K562 (cell line): ENCODE data around the gene CIB2. TPM values are rescaled to one million over a fixed set of nuclear protein-coding genes. Genes with fewer than 3 reads are reported as not detected.

Experiments used
- ATAC-seq: fragments of 200-7000 bp; cut with Tn5 transposase; 3 replicates; pipeline ENCODE4 v1.9.1; 2020; ENCODE audit warnings: moderate library complexity
- BruUV-seq: library from RNA; stranded (reverse); fragments of 400-500 nt; replicated peaks from 2 replicates; lab custom pipeline; 2021; lab: Mats Ljungman, UMichigan
- CTCF ChIA-PET: fragments of 300-600 bp; formaldehyde crosslinking; extraction: SDS; loops from one replicate; lab custom pipeline; 2021; ENCODE audit warnings: low intra/inter-chr PET ratio; lab: Yijun Ruan, JAX
- POLR2A ChIA-PET: fragments of 300-600, 350-650 bp; sonication (Branson Sonifier 250); formaldehyde crosslinking; extraction: SDS; loops from one replicate; lab custom pipeline; 2021; ENCODE audit warnings: antibody characterized with exemption, inconsistent platforms; lab: Yijun Ruan, JAX
- DNase-seq, 4 experiments: peaks; one replicate each; pipeline versions ENCODE4 v3.0.0 to v3.0.0-alpha.2; 2011 to 2018; ENCODE audit warnings: low spot score in 3 of 4, mixed read lengths in 3 of 4; ENCODE audit errors: extremely low read depth in 1 of 4
- FAIRE-seq: peaks from 2 replicates; lab custom pipeline; 2011; peaks lifted over from hg19 to GRCh38; lab: Jason Lieb, UNC
- H2AFZ ChIP-seq: 2 replicates; pipeline ENCODE4 v1.6.0; 2011; ENCODE audit warnings: low read depth, low read length, control low read depth, inconsistent platforms
- H3K27ac ChIP-seq: fragments of 200-600 bp; 3 replicates; pipeline ENCODE4 v1.8.0; 2011; ENCODE audit warnings: low read depth, mild to moderate bottlenecking, control low read depth, inconsistent platforms, low read length, moderate library complexity, mixed read lengths; ENCODE audit errors: extremely low read depth
- H3K27me3 ChIP-seq, 2 experiments: fragments of 300-600 bp in 1 of 2; 2 replicates in 1 of 2; 3 replicates in 1 of 2; pipeline versions ENCODE4 v1.6.0 to v1.8.0; 2011; ENCODE audit warnings: inconsistent platforms in 2 of 2, low read length in 2 of 2, mild to moderate bottlenecking in 1 of 2, mixed read lengths in 1 of 2, moderate library complexity in 1 of 2; ENCODE audit not compliant: control insufficient read depth in 2 of 2, insufficient read depth in 2 of 2
- H3K36me3 ChIP-seq: fragments of 300-600 bp; 3 replicates; pipeline ENCODE4 v1.8.0; 2011; ENCODE audit warnings: mild to moderate bottlenecking, low read length, inconsistent platforms; ENCODE audit not compliant: control insufficient read depth, insufficient read depth
- H3K4me1 ChIP-seq, 2 experiments: fragments of 200-600 bp in 1 of 2; replicated peaks in 1 of 2; 2 replicates in 1 of 2; 3 replicates in 1 of 2; pipeline versions ENCODE4 v1.5.1 to v1.8.0; 2011; ENCODE audit warnings: inconsistent platforms in 2 of 2, low read length in 2 of 2, mild to moderate bottlenecking in 1 of 2, mixed read lengths in 1 of 2, moderate library complexity in 1 of 2; ENCODE audit not compliant: control insufficient read depth in 2 of 2, insufficient read depth in 2 of 2
- H3K4me2 ChIP-seq: 2 replicates; pipeline ENCODE4 v1.6.1; 2011; ENCODE audit warnings: low read length, control low read depth, inconsistent platforms, mixed read lengths; ENCODE audit not compliant: insufficient read depth
- H3K4me3 ChIP-seq: fragments of 200-600 bp; sonication (generic), shearing (Covaris generic); 2 replicates; pipeline ENCODE4 v1.5.1; 2016; ENCODE audit warnings: control low read depth, inconsistent platforms
- H3K79me2 ChIP-seq: fragments of 200-600 bp; 3 replicates; pipeline ENCODE4 v1.8.0; 2011; ENCODE audit warnings: low read length, inconsistent platforms; ENCODE audit not compliant: control insufficient read depth, insufficient read depth
- H3K9ac ChIP-seq, 2 experiments: 2 replicates each; pipeline versions ENCODE4 v1.6.0 to v1.6.1; 2011; ENCODE audit warnings: low read depth in 2 of 2, low read length in 2 of 2, control low read depth in 1 of 2, inconsistent platforms in 1 of 2, mild to moderate bottlenecking in 1 of 2, mixed read lengths in 1 of 2; ENCODE audit not compliant: insufficient read depth in 1 of 2
- H3K9me1 ChIP-seq: one replicate; pipeline ENCODE4 v1.6.0; 2011; ENCODE audit warnings: inconsistent platforms, mild to moderate bottlenecking, low read length, moderate library complexity; ENCODE audit not compliant: control insufficient read depth, insufficient read depth
- H3K9me3 ChIP-seq: replicated peaks from 2 replicates; pipeline ENCODE4 v1.5.1; 2011; ENCODE audit warnings: low read depth, low read length, inconsistent platforms; ENCODE audit not compliant: control insufficient read depth, insufficient read depth
- H4K20me1 ChIP-seq: replicated peaks from 2 replicates; pipeline ENCODE4 v1.6.1; 2011; ENCODE audit warnings: low read length, inconsistent platforms, mixed read lengths; ENCODE audit not compliant: control insufficient read depth, insufficient read depth
- ARID2 ChIP-seq: fragments of 450-650 bp; IDR thresholded peaks from 2 replicates; pipeline ENCODE4 v1.6.1; 2017; ENCODE audit warnings: antibody characterized with exemption, mild to moderate bottlenecking
- DDX20 ChIP-seq: fragments of 450-650 bp; IDR thresholded peaks from 2 replicates; pipeline ENCODE4 v1.6.1; 2016; ENCODE audit warnings: missing genetic modification characterization, low read depth, mild to moderate bottlenecking, missing compliant biosample characterization, moderate library complexity
- EWSR1 ChIP-seq: fragments of 450-650 bp; IDR thresholded peaks from 2 replicates; pipeline ENCODE4 v1.6.1; 2018; ENCODE audit warnings: borderline replicate concordance, mild to moderate bottlenecking, low read depth, moderate library complexity; ENCODE audit not compliant: partially characterized antibody
- HLTF ChIP-seq: fragments of 450-650 bp; IDR thresholded peaks from 2 replicates; pipeline ENCODE4 v1.6.1; 2016
- HMGN3 ChIP-seq: IDR thresholded peaks from 2 replicates; pipeline ENCODE4 v1.6.1; 2011; ENCODE audit warnings: borderline replicate concordance, low read depth, mild to moderate bottlenecking, mixed read lengths, low read length; ENCODE audit not compliant: insufficient read length; ENCODE audit errors: extremely low read depth
- KHSRP ChIP-seq: fragments of 450-650 bp; IDR thresholded peaks from 2 replicates; pipeline ENCODE4 v1.6.1; 2017
- MYBL2 ChIP-seq, 2 experiments: fragments of 450-650 bp in 1 of 2; sonication (generic) in 1 of 2; formaldehyde crosslinking in 1 of 2; IDR thresholded peaks; 2 replicates each; pipeline versions ENCODE4 v1.6.1 to v1.8.1; 2017 to 2022; ENCODE audit warnings: borderline replicate concordance in 1 of 2, inconsistent platforms in 1 of 2, low read depth in 1 of 2, mild to moderate bottlenecking in 1 of 2, missing genetic modification reagents in 1 of 2, moderate library complexity in 1 of 2
- PTBP1 ChIP-seq: fragments of 200-400 bp; formaldehyde crosslinking; IDR thresholded peaks from 2 replicates; pipeline ENCODE4 v1.6.1; 2017; ENCODE audit warnings: low read depth, low read length
- TCF3 ChIP-seq: sonication (generic); formaldehyde crosslinking; IDR thresholded peaks from 2 replicates; pipeline ENCODE4 v1.4.0; 2020; ENCODE audit warnings: mild to moderate bottlenecking, missing genetic modification reagents
- U2AF1 ChIP-seq: fragments of 200-400 bp; formaldehyde crosslinking; optimal IDR thresholded peaks from 2 replicates; pipeline ENCODE3; 2017; ENCODE audit warnings: mild to moderate bottlenecking, low read depth, low read length, moderate library complexity
- XRCC5 ChIP-seq: fragments of 200-400 bp; formaldehyde crosslinking; IDR thresholded peaks from 2 replicates; pipeline ENCODE4 v1.6.1; 2017; ENCODE audit warnings: low read depth, mild to moderate bottlenecking, low read length
- ZBTB8A ChIP-seq: fragments of 450-650 bp; IDR thresholded peaks from 2 replicates; pipeline ENCODE4 v1.6.1; 2018; ENCODE audit warnings: mild to moderate bottlenecking, moderate library complexity; ENCODE audit not compliant: partially characterized antibody
- ZNF282 ChIP-seq: sonication (generic); formaldehyde crosslinking; IDR thresholded peaks from 2 replicates; pipeline ENCODE4 v1.8.1; 2023; ENCODE audit warnings: missing genetic modification reagents
- ZNF408 ChIP-seq: fragments of 250-450 bp; sonication (Bioruptor Pico); IDR thresholded peaks from 2 replicates; pipeline ENCODE4 v1.4.0; 2020; ENCODE audit warnings: low read depth, mild to moderate bottlenecking, moderate library complexity
- ZNF785 ChIP-seq: fragments of 250-450 bp; sonication (Bioruptor Pico); IDR thresholded peaks from 2 replicates; pipeline ENCODE4 v1.4.0; 2020; ENCODE audit warnings: mild to moderate bottlenecking
- in situ Hi-C: fragments of 300-500 bp; cut with MboI; formaldehyde crosslinking; loops from 4 replicates; pipeline ENCODE4 v1.15.0; 2018; ENCODE audit warnings: inconsistent platforms, mixed read lengths
- intact Hi-C: fragments of 100-400 bp; cut with micrococcal nuclease; formaldehyde crosslinking; loops from 2 replicates; pipeline ENCODE4 v1.14.2; 2022
- polyA plus RNA-seq, 8 experiments: library from polyadenylated mRNA; depleted of rRNA in 4 of 8; stranded (reverse) in 5 of 8; unstranded in 3 of 8; fragments of >200 nt; fragmentation: Nextera tagmentation in 2 of 8; fragmentation: Illumina TruSeq in 1 of 8; extraction: Ambion mirVana in 2 of 8; extraction: Trizol in 1 of 8; gene quantifications; 2 replicates each; pipeline versions ENCODE4 v1.2.1 to v1.2.3, GENCODE V29; 2011 to 2014; ENCODE audit warnings: inconsistent platforms in 1 of 8, missing spikeins in 1 of 8
- total RNA-seq, 7 experiments: library from RNA; depleted of rRNA in 6 of 7; stranded (reverse); fragments of >200 nt in 6 of 7; fragmentation: Illumina TruSeq in 2 of 7; extraction: Trizol in 2 of 7; gene quantifications; 2 replicates each; pipeline versions ENCODE4 v1.2.1 to v1.2.3, GENCODE V29; 2011 to 2021; ENCODE audit warnings: low replicate concordance in 1 of 7
- TF ChIP-seq, protein P1 (sequence below): fragments of 250-450 bp; sonication (Bioruptor Pico); IDR thresholded peaks from 2 replicates; pipeline ENCODE4 v1.8.0; 2022; ENCODE audit warnings: moderate library complexity, mild to moderate bottlenecking, inconsistent platforms
- TF ChIP-seq, protein P2 (sequence below): fragments of 450-650 bp; IDR thresholded peaks from one replicate; pipeline ENCODE4 v1.6.1; 2018; ENCODE audit warnings: mild to moderate bottlenecking, moderate library complexity; ENCODE audit not compliant: partially characterized antibody
- TF ChIP-seq, protein P3 (sequence below): IDR thresholded peaks from 2 replicates; pipeline ENCODE4 v1.6.1; 2016; ENCODE audit warnings: missing genetic modification characterization, missing compliant biosample characterization
- TF ChIP-seq, protein P4 (sequence below): fragments of 450-650 bp; IDR thresholded peaks from 2 replicates; pipeline ENCODE4 v1.6.1; 2016; ENCODE audit warnings: low read depth, mild to moderate bottlenecking, moderate library complexity

The CIB2 gene
- total and polyA plus RNA-seq, 9 of the 15 experiments (the other 6 are each of a cell fraction or from before 2014, with no cell fraction given) = 1.5 to 37.4 (median 19.4) TPM

DNA sequence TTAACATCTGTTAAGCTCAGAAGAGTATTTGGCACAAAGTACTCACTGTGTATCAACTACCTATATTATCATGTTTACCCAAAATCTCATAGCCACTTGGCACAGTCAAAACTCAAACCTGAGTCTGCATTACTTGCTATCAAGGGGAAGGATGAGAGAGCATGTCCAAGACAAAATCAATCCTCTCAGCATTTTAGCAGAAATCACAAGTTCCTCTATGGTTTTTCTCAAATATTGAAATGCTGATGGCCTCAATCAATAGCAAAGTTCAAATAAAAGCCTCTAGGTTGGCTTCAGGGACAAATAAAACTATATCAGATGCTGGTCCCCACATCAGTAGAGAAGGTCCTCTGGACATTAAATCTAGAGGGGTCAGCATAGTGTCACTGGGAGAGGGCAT lies 68.0 kb downstream of the CIB2 start:
- no peaks in the 10 kb centered on the region for H3K9me1 ChIP-seq
- peaks cover 14% of the 10 kb centered on the region; the same call in 1 of the 3 replicates for H3K79me2 ChIP-seq
- DNase-seq (no peak), FAIRE-seq (no peak), ATAC-seq (no peak)
- no peak overlapping the region for H3K4me3 ChIP-seq
- H3K9ac ChIP-seq = no peak overlapping the region
- no peak overlapping the region for H3K4me2 ChIP-seq
- H3K27me3 ChIP-seq = no peaks in the 10 kb centered on the region
- H3K9me3 ChIP-seq = no peaks in the 10 kb centered on the region
- ChIA-PET POLR2A (interaction anchor here (1.2 to 2.0 kb wide), 2 partner anchors 10 to 21 kb away, joined by 3 to 7 read pairs; no protein-coding TSS in a partner anchor), CTCF (no interaction called here)
- no peak overlapping the region for H2AFZ ChIP-seq
- no TSS peak for BruUV-seq
- H3K4me1 ChIP-seq = peaks cover 0 to 16% of the 10 kb centered on the region in 2 experiments; a peak in 4 of 5 replicates
- in situ Hi-C loops = no loop called here
- H3K27ac ChIP-seq = no peak overlapping the region
- peaks cover 13% of the 10 kb centered on the region for H4K20me1 ChIP-seq
- intact Hi-C loops = no loop called here
- H3K36me3 ChIP-seq = no peaks in the 10 kb centered on the region
- no peak for TF ChIP-seq HMGN3
- no peak for TF ChIP-seq KHSRP
- no peak for TF ChIP-seq HLTF
- no peak for TF ChIP-seq MYBL2 (IDR thresholded peaks at IDR 0.05; ENCODE audit: low read depth)
- no peak for TF ChIP-seq MYBL2 (CRISPR knock-in tag; IDR thresholded peaks at IDR 0.05; ENCODE audit: borderline replicate concordance)
- no peak for TF ChIP-seq ARID2
- TF ChIP-seq, protein P1, sequence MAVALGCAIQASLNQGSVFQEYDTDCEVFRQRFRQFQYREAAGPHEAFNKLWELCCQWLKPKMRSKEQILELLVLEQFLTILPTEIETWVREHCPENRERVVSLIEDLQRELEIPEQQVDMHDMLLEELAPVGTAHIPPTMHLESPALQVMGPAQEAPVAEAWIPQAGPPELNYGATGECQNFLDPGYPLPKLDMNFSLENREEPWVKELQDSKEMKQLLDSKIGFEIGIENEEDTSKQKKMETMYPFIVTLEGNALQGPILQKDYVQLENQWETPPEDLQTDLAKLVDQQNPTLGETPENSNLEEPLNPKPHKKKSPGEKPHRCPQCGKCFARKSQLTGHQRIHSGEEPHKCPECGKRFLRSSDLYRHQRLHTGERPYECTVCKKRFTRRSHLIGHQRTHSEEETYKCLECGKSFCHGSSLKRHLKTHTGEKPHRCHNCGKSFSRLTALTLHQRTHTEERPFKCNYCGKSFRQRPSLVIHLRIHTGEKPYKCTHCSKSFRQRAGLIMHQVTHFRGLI (CRISPR knock-in tag) = no peak
- TF ChIP-seq PTBP1 = no peak
- no peak for TF ChIP-seq ZNF408 (CRISPR knock-in tag)
- TF ChIP-seq, protein P2, sequence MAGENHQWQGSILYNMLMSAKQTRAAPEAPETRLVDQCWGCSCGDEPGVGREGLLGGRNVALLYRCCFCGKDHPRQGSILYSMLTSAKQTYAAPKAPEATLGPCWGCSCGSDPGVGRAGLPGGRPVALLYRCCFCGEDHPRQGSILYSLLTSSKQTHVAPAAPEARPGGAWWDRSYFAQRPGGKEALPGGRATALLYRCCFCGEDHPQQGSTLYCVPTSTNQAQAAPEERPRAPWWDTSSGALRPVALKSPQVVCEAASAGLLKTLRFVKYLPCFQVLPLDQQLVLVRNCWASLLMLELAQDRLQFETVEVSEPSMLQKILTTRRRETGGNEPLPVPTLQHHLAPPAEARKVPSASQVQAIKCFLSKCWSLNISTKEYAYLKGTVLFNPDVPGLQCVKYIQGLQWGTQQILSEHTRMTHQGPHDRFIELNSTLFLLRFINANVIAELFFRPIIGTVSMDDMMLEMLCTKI = no peak
- no peak for TF ChIP-seq TCF3 (CRISPR knock-in tag)
- no peak for TF ChIP-seq U2AF1
- no peak for TF ChIP-seq ZNF785 (CRISPR knock-in tag)
- TF ChIP-seq DDX20 (tag) = no peak
- TF ChIP-seq, protein P3, sequence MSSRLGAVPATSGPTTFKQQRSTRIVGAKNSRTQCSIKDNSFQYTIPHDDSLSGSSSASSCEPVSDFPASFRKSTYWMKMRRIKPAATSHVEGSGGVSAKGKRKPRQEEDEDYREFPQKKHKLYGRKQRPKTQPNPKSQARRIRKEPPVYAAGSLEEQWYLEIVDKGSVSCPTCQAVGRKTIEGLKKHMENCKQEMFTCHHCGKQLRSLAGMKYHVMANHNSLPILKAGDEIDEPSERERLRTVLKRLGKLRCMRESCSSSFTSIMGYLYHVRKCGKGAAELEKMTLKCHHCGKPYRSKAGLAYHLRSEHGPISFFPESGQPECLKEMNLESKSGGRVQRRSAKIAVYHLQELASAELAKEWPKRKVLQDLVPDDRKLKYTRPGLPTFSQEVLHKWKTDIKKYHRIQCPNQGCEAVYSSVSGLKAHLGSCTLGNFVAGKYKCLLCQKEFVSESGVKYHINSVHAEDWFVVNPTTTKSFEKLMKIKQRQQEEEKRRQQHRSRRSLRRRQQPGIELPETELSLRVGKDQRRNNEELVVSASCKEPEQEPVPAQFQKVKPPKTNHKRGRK (tag) = no peak
- TF ChIP-seq ZBTB8A = no peak
- TF ChIP-seq XRCC5 = no peak
- TF ChIP-seq, protein P4, sequence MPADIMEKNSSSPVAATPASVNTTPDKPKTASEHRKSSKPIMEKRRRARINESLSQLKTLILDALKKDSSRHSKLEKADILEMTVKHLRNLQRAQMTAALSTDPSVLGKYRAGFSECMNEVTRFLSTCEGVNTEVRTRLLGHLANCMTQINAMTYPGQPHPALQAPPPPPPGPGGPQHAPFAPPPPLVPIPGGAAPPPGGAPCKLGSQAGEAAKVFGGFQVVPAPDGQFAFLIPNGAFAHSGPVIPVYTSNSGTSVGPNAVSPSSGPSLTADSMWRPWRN = no peak
- TF ChIP-seq ZNF282 (CRISPR knock-in tag) = no peak
- no peak for TF ChIP-seq EWSR1
